Mammary epithelial cell (primary cell): Measurements from ENCODE around the gene PPIL6.

Experiments used
- EZH2 ChIP-seq: IDR thresholded peaks from 2 replicates; pipeline ENCODE4 v1.6.1; 2012; ENCODE audit warnings: low read length, inconsistent platforms, borderline replicate concordance
- TF ChIP-seq, protein P1 (sequence below), 2 donors: IDR thresholded peaks in 1 of 2; conservative IDR thresholded peaks in 1 of 2; 2 replicates each; pipeline ENCODE4 v1.5.1; 2011 to 2012; ENCODE audit warnings: inconsistent platforms in 2 of 2, low read length in 2 of 2, mild to moderate bottlenecking in 2 of 2, control low read depth in 1 of 2, low read depth in 1 of 2; ENCODE audit not compliant: insufficient read depth in 1 of 2; ENCODE audit errors: extremely low read depth in 1 of 2

DNA sequence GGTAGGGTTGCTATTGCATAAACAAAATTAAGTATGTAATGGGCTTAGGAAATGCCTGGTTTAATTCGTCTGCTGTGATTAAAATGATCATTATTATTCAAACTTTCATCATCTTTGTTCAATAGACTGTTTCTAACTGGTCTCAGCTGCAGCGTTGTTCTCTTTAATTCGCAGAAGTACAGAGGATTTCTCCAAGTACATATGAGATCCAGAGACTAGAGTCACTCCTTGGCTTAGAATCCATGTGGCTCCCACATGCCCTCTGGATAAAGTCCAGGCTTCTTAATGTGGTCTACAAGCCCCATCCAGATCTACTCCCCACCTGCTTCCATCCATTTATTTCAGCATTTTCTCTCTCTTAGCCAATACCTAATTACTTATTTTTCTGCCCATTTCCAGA is 43.7 kb upstream of the PPIL6 start:
- TF ChIP-seq, protein P1, sequence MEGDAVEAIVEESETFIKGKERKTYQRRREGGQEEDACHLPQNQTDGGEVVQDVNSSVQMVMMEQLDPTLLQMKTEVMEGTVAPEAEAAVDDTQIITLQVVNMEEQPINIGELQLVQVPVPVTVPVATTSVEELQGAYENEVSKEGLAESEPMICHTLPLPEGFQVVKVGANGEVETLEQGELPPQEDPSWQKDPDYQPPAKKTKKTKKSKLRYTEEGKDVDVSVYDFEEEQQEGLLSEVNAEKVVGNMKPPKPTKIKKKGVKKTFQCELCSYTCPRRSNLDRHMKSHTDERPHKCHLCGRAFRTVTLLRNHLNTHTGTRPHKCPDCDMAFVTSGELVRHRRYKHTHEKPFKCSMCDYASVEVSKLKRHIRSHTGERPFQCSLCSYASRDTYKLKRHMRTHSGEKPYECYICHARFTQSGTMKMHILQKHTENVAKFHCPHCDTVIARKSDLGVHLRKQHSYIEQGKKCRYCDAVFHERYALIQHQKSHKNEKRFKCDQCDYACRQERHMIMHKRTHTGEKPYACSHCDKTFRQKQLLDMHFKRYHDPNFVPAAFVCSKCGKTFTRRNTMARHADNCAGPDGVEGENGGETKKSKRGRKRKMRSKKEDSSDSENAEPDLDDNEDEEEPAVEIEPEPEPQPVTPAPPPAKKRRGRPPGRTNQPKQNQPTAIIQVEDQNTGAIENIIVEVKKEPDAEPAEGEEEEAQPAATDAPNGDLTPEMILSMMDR (conservative IDR thresholded peaks at IDR 0.05 in 1 of 2, IDR thresholded peaks at IDR 0.05 in 1 of 2; ENCODE audit: extremely low read depth in 1 of 2, insufficient read depth in 1 of 2, low read depth in 1 of 2, low read length in 2 of 2) = no peak
- no peak for TF ChIP-seq EZH2
